ENCODE results near the gene C3.

GRCh38 chr19:6769006-6769619 is 48.7 kb upstream of the C3 start:
- TF ChIP-seq ZBTB33 (IDR thresholded peaks at IDR 0.05; ENCODE audit: extremely low read depth, insufficient replicate concordance, low read length) (no peak), CTCF (IDR thresholded peaks at IDR 0.05 in 2 of 3, conservative IDR thresholded peaks at IDR 0.05 in 1 of 3; ENCODE audit: borderline replicate concordance in 1 of 3, insufficient read depth in 1 of 3, low read depth in 2 of 3, low read length in 2 of 3) (peak; percentile 42 to 55 (median 43); a peak in 4 of 6 replicates), POLR2A (IDR thresholded peaks at IDR 0.05; ENCODE audit: borderline replicate concordance, extremely low read depth, insufficient read depth, insufficient read length) (no peak), SIN3A (IDR thresholded peaks at IDR 0.05; ENCODE audit: low read depth) (no peak), ZNF274 (IDR thresholded peaks at IDR 0.05; ENCODE audit: low read depth, low read length) (no peak), POLR2AphosphoS5 (IDR thresholded peaks at IDR 0.05; ENCODE audit: low read depth, low read length) (no peak), RAD21 (IDR thresholded peaks at IDR 0.05; ENCODE audit: low read depth) (peak; percentile 64), CEBPB (IDR thresholded peaks at IDR 0.05; ENCODE audit: low read depth) (no peak), EGR1 (IDR thresholded peaks at IDR 0.05; ENCODE audit: low read depth) (no peak), MAX (IDR thresholded peaks at IDR 0.05) (no peak)
